ENCODE data around the gene TSHZ2. TPM values are rescaled to one million over a fixed set of nuclear protein-coding genes. Genes with fewer than 3 reads are reported as not detected.
"Not testable (repeated sequence)": the region's sequence is repeated elsewhere in the genome, so short reads cannot be mapped to it uniquely, and the experiment has no call there.

Gene TSHZ2
- total RNA-seq, 4 donors from 2014 or later, result 1.0 to 3.5 (median 2.8) TPM

GRCh38 chr20:53535878-53536277 lies 563.7 kb downstream of the TSHZ2 start:
- no peaks in the 10 kb centered on the region for H3K36me3 ChIP-seq
- DNase-seq, result no peak
- H3K4me3 ChIP-seq, result no peak overlapping the region
- no peaks in the 10 kb centered on the region for H3K4me1 ChIP-seq
- in situ Hi-C loops (cut with MboI; ENCODE audit: low sequenced_read_pairs in 4 of 4), result loop anchor here in 1 of 4 donors (25.0 kb wide), 1 partner anchor 1224 kb away; no protein-coding TSS in a partner anchor
- ATAC-seq, result no peak
- intact Hi-C loops (cut with DNase I; ENCODE audit: low total_unique reads), result no loop called here
- TF ChIP-seq POLR2A (IDR thresholded peaks at IDR 0.05), result no peak
- H3K27ac ChIP-seq, result no peak overlapping the region
- no peaks in the 10 kb centered on the region for H3K9me3 ChIP-seq
- no peaks in the 10 kb centered on the region for H3K27me3 ChIP-seq

GRCh38 chr20:53536382-53536781 lies 564.2 kb downstream of the TSHZ2 start:
- H3K27ac ChIP-seq; H3K4me1 ChIP-seq; DNase-seq; intact Hi-C loops (cut with DNase I; ENCODE audit: low total_unique reads); H3K27me3 ChIP-seq; H3K9me3 ChIP-seq; ATAC-seq; H3K4me3 ChIP-seq; H3K36me3 ChIP-seq: not testable (repeated sequence)
- in situ Hi-C loops (cut with MboI; ENCODE audit: low sequenced_read_pairs in 4 of 4), result loop anchor here in 1 of 4 donors (25.0 kb wide), 1 partner anchor 1224 kb away; no protein-coding TSS in a partner anchor

- Histone ChIP-seq H3K36me3 (no peaks in the 10 kb centered on the region), H3K27ac (no peak overlapping the region), H3K9me3 (no peaks in the 10 kb centered on the region), H3K4me3 (no peak overlapping the region), H3K4me1 (no peaks in the 10 kb centered on the region), H3K27me3 (no peaks in the 10 kb centered on the region)
- TF ChIP-seq CTCF (IDR thresholded peaks at IDR 0.05 in 4 of 5, conservative IDR thresholded peaks at IDR 0.05 in 1 of 5) (no peak), POLR2A (IDR thresholded peaks at IDR 0.05) (no peak)
- intact Hi-C loops (cut with DNase I; ENCODE audit: low total_unique reads) (no loop called here), in situ Hi-C loops (cut with MboI; ENCODE audit: low sequenced_read_pairs in 4 of 4) (loop anchor here in 1 of 4 donors (25.0 kb wide), 1 partner anchor 1227 kb away; no protein-coding TSS in a partner anchor)
- no peak for DNase-seq
- no peak for ATAC-seq
These were observed 567.4 kb downstream of the TSHZ2 start for GRCh38 chr20:53539516-53539915.
